ENCODE measurements around the gene JAKMIP2.

The JAKMIP2 gene

DNA sequence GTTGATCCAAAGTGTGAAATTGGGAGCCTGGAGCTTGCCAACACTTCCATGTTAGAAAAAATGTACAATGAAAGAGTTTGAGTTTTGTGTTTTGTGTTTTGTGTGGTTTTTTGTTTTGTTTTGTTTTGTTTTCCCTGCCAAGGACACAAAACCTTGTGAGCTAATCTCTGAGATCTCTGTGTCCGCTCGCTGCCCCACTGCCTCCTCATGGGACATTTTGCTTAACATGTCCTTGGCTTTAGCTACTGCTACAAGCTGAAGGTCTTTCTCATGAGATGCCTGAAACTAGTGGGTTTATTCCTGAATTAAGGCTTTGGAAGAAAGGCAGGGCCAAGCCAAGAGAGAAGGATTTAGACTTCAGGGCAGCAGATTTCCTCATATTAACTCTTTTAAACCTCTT, 7.3 kb upstream of the JAKMIP2 start:
- CTCF ChIA-PET, result interaction anchor here (1.0 kb wide), 1 partner anchor 33 kb away, joined by 3 read pairs; no protein-coding TSS in a partner anchor
- TF ChIP-seq, protein P1, sequence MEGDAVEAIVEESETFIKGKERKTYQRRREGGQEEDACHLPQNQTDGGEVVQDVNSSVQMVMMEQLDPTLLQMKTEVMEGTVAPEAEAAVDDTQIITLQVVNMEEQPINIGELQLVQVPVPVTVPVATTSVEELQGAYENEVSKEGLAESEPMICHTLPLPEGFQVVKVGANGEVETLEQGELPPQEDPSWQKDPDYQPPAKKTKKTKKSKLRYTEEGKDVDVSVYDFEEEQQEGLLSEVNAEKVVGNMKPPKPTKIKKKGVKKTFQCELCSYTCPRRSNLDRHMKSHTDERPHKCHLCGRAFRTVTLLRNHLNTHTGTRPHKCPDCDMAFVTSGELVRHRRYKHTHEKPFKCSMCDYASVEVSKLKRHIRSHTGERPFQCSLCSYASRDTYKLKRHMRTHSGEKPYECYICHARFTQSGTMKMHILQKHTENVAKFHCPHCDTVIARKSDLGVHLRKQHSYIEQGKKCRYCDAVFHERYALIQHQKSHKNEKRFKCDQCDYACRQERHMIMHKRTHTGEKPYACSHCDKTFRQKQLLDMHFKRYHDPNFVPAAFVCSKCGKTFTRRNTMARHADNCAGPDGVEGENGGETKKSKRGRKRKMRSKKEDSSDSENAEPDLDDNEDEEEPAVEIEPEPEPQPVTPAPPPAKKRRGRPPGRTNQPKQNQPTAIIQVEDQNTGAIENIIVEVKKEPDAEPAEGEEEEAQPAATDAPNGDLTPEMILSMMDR (IDR thresholded peaks at IDR 0.05; ENCODE audit: control extremely low read depth, extremely low read depth, low read depth, missing control alignments), result no peak
- no peak for DNase-seq (ENCODE audit: extremely low spot score)
- POLR2A ChIA-PET, result no interaction called here

DNA sequence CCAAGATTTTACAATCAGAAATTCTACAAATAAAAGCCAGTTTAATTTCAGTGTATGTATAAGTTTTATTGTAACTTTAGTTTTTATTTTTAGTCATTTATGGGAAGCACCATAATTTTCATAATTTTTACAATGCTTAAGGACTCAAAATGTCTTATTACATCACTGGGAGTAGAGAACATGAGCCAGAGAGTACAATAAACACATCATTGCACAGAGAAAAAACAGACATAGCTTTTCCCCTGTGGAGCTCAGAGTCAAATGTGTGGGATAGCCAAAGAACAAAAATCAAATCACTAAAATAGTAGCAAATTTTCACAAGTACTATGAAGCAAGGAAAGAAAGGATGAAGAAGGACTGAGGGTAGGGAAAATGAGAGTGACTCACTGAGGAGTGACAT, 5.5 kb upstream of the JAKMIP2 start:
- no peak for DNase-seq (ENCODE audit: extremely low spot score)
- TF ChIP-seq, protein P1 (IDR thresholded peaks at IDR 0.05; ENCODE audit: control extremely low read depth, extremely low read depth, low read depth, missing control alignments), result no peak
- POLR2A ChIA-PET, result no interaction called here
- CTCF ChIA-PET, result no interaction called here

DNA sequence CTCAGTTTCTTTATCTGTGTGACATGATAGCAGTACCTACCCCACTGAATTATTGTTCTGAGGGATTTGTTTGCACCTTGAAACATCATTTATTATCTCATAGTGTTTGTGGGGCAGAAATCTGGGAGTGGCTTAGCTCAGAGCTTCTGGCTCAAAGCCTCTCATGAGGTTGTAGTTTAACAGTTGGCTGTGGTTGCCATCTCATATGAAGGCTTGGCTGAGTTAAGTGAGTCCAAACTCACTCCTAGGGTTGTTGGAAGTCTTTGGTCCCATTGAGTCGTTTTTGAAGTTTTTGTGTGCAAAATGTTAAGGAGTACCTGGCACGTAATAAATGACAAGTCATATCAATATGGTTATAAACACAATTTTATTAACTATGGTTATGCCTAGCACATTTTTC, 3.6 kb upstream of the JAKMIP2 start:
- TF ChIP-seq, protein P1 (IDR thresholded peaks at IDR 0.05; ENCODE audit: control extremely low read depth, extremely low read depth, low read depth, missing control alignments), result no peak
- ChIA-PET CTCF (no interaction called here), POLR2A (no interaction called here)
- no peak for DNase-seq (ENCODE audit: extremely low spot score)

DNA sequence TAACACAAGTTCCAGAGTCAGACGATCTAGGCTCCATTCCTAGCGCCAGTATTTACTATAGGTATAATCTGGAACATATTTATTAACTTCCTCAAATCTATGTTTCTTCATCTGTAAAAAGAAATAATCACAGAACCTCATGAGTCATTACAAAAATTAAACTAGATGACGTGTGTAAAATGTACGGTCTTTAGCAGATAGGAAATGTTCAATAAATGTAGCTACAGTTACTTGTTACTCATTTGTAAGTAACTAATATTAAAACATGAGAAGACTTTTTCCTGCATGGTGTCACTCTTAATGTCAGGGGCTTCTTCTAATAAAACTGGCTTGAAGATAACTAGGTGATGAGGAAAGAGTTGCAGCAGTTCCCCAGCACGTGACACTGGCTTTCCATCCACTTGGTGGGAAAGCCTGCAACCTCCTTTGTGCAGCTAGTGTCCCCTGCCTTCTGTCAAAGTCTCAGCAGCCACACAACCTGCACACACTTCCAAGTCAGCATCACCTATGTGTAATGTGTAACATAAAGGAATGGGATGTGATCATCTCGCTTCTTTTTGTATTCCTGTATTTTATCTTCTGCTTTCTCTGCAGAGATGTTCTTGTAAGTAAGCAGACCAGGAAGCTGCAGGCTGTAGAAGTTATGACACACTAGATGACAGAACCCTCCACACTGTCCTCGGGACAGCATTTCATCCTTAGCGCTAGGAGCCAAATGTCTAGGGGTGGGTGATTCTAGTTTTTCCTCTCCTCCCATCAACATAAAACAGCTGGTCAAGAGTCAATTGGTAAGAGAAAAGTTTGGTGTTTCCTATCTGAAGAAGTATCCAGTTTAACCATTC, 1.8 kb upstream of the JAKMIP2 start:
- CTCF ChIA-PET, result no interaction called here
- no peak for DNase-seq (ENCODE audit: extremely low spot score)
- TF ChIP-seq, protein P1 (IDR thresholded peaks at IDR 0.05; ENCODE audit: control extremely low read depth, extremely low read depth, low read depth, missing control alignments), result no peak
- POLR2A ChIA-PET, result no interaction called here

DNA sequence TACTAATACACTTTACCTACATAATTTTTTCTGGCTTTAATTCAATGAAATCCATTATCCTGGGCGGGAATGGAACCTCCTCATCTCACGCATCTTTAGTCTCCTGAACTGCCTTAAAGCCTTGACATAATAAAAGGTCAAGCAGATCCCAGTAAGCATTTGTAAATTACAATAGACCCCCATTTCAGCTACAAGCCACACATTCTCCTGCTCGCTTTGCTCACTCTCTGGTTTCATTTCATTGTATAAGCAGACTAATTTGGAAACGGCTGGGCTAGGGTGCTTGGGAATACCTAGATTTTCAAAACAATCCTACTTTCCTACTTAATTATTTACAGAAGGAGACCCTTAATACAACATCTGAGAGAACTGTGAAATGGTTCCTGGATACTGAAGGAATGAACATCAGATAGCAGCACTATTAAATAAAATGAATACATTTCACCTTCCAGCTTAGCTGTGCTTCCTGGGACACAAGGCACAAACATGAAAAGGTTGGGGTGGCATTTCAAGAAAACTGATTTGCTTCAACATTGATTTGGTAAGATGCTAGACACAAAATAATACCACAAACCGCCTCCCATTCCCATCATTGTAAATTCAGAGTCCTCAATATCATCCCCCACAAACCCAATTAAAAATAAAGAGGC, 1.5 kb downstream of the JAKMIP2 start:
- CTCF ChIA-PET, result no interaction called here
- DNase-seq (ENCODE audit: extremely low spot score), result no peak
- POLR2A ChIA-PET, result no interaction called here
- TF ChIP-seq, protein P1 (IDR thresholded peaks at IDR 0.05; ENCODE audit: control extremely low read depth, extremely low read depth, low read depth, missing control alignments), result no peak

DNA sequence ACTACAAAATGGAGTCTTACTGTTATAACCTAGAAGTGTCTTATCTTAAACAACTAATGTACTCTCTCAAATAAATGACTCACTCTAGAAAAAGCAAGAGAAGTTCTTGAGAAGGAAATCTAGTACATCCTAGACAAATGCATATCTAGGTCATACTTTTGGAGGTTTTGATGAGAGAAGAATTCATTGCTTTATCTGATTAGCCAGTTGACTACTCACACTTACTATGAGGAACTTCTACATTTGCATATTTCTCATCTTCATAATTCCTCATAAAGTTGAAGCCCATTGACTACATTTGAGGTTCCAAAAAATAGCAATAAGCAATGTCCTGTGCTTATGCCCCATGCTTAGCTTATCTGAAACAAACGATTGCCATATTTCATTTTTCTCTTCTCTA, 2.8 kb downstream of the JAKMIP2 start:
- POLR2A ChIA-PET, result no interaction called here

More for the DNA sequence above, 2.8 kb downstream of the JAKMIP2 start:
- CTCF ChIA-PET, result no interaction called here
- TF ChIP-seq, protein P1 (IDR thresholded peaks at IDR 0.05; ENCODE audit: control extremely low read depth, extremely low read depth, low read depth, missing control alignments), result no peak
- no peak for DNase-seq (ENCODE audit: extremely low spot score)

Measured in GM10248 (cell line).